NB4 (cell line): ENCODE measurements around the gene SVIP.

ENCODE experiments used
- CTCF ChIP-seq: IDR thresholded peaks from one replicate; pipeline ENCODE4 v1.5.1; 2012; ENCODE audit warnings: low read depth, low read length
- MYC ChIP-seq: IDR thresholded peaks from 2 replicates; pipeline ENCODE4 v1.6.1; 2011; ENCODE audit warnings: low read depth, low read length
- POLR2A ChIP-seq: IDR thresholded peaks from 2 replicates; pipeline ENCODE4 v1.6.1; 2011; ENCODE audit warnings: mild to moderate bottlenecking; ENCODE audit not compliant: insufficient read length; ENCODE audit errors: extremely low read depth

DNA sequence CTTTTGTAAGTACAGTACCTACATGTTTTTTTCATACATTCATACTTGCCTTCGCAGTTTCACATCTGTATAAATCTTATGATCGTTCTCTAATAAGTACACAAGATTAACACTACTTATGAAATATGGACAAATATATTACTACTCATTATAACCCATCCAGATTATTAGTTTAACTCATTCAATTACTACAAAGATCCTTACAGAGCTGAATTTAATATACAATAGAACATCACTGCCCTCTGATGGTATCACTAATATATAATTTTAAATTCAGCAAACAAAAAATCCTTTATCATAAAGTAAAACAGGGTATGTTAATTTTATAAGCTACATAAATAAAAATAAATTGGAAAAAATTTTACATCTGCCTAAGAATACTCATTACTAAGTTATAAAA lies 7.4 kb downstream of the SVIP start:
- no peak for TF ChIP-seq POLR2A
- TF ChIP-seq CTCF, result no peak
- no peak for TF ChIP-seq MYC
